ENCODE data around the gene CMYA5.

- TF ChIP-seq EZH2 (IDR thresholded peaks at IDR 0.05) (no peak), FOXP2 (optimal IDR thresholded peaks at IDR 0.05; ENCODE audit: control extremely low read depth, extremely low read length, insufficient read depth) (no peak), POLR2AphosphoS5 (IDR thresholded peaks at IDR 0.05; ENCODE audit: borderline replicate concordance, low read depth, low read length) (no peak)
These were observed 66.4 kb downstream of the CMYA5 start for GRCh38 chr5:79756076-79756475.

Measured in SK-N-MC (cell line).